H9 (cell line): ENCODE results near the gene DUS2. TPM values are rescaled to one million over a fixed set of nuclear protein-coding genes. Genes with fewer than 3 reads are reported as not detected.

Experiments
- DNase-seq: peaks from one replicate; pipeline ENCODE4 v3.0.0-alpha.2; 2017
- H2AFZ ChIP-seq: one replicate; pipeline ENCODE4 v1.6.1; 2013; ENCODE audit warnings: mild to moderate bottlenecking, low read length, control low read depth, moderate library complexity
- H2AK5ac ChIP-seq: 2 replicates; pipeline ENCODE4 v1.6.1; 2013; ENCODE audit warnings: low read length, control low read depth, mixed read lengths; ENCODE audit not compliant: insufficient read length
- H2BK120ac ChIP-seq: one replicate; pipeline ENCODE4 v1.6.1; 2013; ENCODE audit warnings: low read depth, mild to moderate bottlenecking, low read length, control low read depth, inconsistent platforms; ENCODE audit not compliant: poor library complexity, severe bottlenecking
- H2BK12ac ChIP-seq: 2 replicates; pipeline ENCODE4 v1.6.1; 2013; ENCODE audit warnings: low read length, control low read depth, mixed read lengths, low read depth; ENCODE audit not compliant: insufficient read length
- H2BK15ac ChIP-seq: 2 replicates; pipeline ENCODE4 v1.6.1; 2013; ENCODE audit warnings: low read depth, low read length, control low read depth
- H2BK20ac ChIP-seq: one replicate; pipeline ENCODE4 v1.6.1; 2013; ENCODE audit warnings: low read depth, mild to moderate bottlenecking, low read length, control low read depth, inconsistent platforms; ENCODE audit not compliant: poor library complexity, severe bottlenecking
- H2BK5ac ChIP-seq: 2 replicates; pipeline ENCODE4 v1.6.1; 2013; ENCODE audit warnings: low read length, control low read depth, mixed read lengths; ENCODE audit not compliant: insufficient read length
- H3K14ac ChIP-seq: 2 replicates; pipeline ENCODE4 v1.6.1; 2013; ENCODE audit warnings: low read length, control low read depth; ENCODE audit not compliant: insufficient read depth
- H3K18ac ChIP-seq: 2 replicates; pipeline ENCODE4 v1.6.1; 2013; ENCODE audit warnings: low read depth, mild to moderate bottlenecking, mixed read lengths, low read length, control low read depth; ENCODE audit not compliant: insufficient read length
- H3K23ac ChIP-seq: 2 replicates; pipeline ENCODE4 v1.6.1; 2013; ENCODE audit warnings: low read length, control low read depth, mixed read lengths, low read depth; ENCODE audit not compliant: insufficient read length
- H3K23me2 ChIP-seq: 2 replicates; pipeline ENCODE4 v1.6.1; 2013; ENCODE audit warnings: low read depth, mild to moderate bottlenecking, mixed read lengths, low read length, control low read depth; ENCODE audit not compliant: insufficient read length, poor library complexity, severe bottlenecking
- H3K27ac ChIP-seq: 2 replicates; pipeline ENCODE4 v1.5.1; 2013; ENCODE audit warnings: low read length, control low read depth, mixed read lengths, low read depth; ENCODE audit not compliant: insufficient read length
- H3K27me3 ChIP-seq: 2 replicates; pipeline ENCODE4 v1.6.1; 2013; ENCODE audit warnings: low read length, control low read depth, inconsistent platforms; ENCODE audit not compliant: insufficient read depth
- H3K4ac ChIP-seq: 2 replicates; pipeline ENCODE4 v1.6.1; 2013; ENCODE audit warnings: low read depth, mild to moderate bottlenecking, control low read depth, inconsistent platforms, low read length, moderate library complexity
- H3K4me1 ChIP-seq: 2 replicates; pipeline ENCODE4 v1.6.1; 2013; ENCODE audit warnings: low read length, control low read depth, inconsistent platforms; ENCODE audit not compliant: insufficient read depth
- H3K4me2 ChIP-seq: 2 replicates; pipeline ENCODE4 v1.6.1; 2013; ENCODE audit warnings: low read length, control low read depth, mixed read lengths; ENCODE audit not compliant: insufficient read length, insufficient read depth
- H3K56ac ChIP-seq: 2 replicates; pipeline ENCODE4 v1.6.1; 2013; ENCODE audit warnings: low read depth, mild to moderate bottlenecking, mixed read lengths, low read length, control low read depth; ENCODE audit not compliant: insufficient read length
- H3K79me1 ChIP-seq: 2 replicates; pipeline ENCODE4 v1.6.1; 2013; ENCODE audit warnings: low read depth, mild to moderate bottlenecking, moderate library complexity, low read length, control low read depth, inconsistent platforms; ENCODE audit not compliant: insufficient read depth, poor library complexity, severe bottlenecking
- H3K79me2 ChIP-seq: 2 replicates; pipeline ENCODE4 v1.6.1; 2013; ENCODE audit warnings: low read length, control low read depth, inconsistent platforms; ENCODE audit not compliant: insufficient read depth
- H3K9ac ChIP-seq: 2 replicates; pipeline ENCODE4 v1.6.1; 2013; ENCODE audit warnings: low read length, control low read depth, mixed read lengths; ENCODE audit not compliant: insufficient read length; ENCODE audit errors: extremely low read depth
- H3K9me3 ChIP-seq: one replicate; pipeline ENCODE4 v1.6.1; 2013; ENCODE audit warnings: low read depth, low read length, inconsistent platforms; ENCODE audit not compliant: control insufficient read depth
- H3T11ph ChIP-seq: one replicate; pipeline ENCODE4 v1.6.1; 2013; ENCODE audit warnings: mild to moderate bottlenecking, low read length, control low read depth, inconsistent platforms
- H4K20me1 ChIP-seq: one replicate; pipeline ENCODE4 v1.6.1; 2013; ENCODE audit not compliant: control insufficient read depth, insufficient read length, insufficient read depth
- H4K5ac ChIP-seq: 2 replicates; pipeline ENCODE4 v1.6.1; 2013; ENCODE audit warnings: low read depth, mild to moderate bottlenecking, mixed read lengths, low read length, control low read depth; ENCODE audit not compliant: insufficient read length
- H4K8ac ChIP-seq: replicated peaks from 2 replicates; pipeline ENCODE4 v1.6.1; 2013; ENCODE audit warnings: low read length, control low read depth, mixed read lengths, low read depth; ENCODE audit not compliant: insufficient read length
- H4K91ac ChIP-seq: 2 replicates; pipeline ENCODE4 v1.6.1; 2013; ENCODE audit warnings: low read depth, mild to moderate bottlenecking, moderate library complexity, mixed read lengths, low read length, control low read depth; ENCODE audit not compliant: insufficient read length
- H3K27ac Mint-ChIP-seq, 3 experiments: 2 replicates in 2 of 3; 3 replicates in 1 of 3; pipeline ENCODE4 v1.8.0; 2020 to 2021; ENCODE audit warnings: mixed read lengths in 3 of 3, mild to moderate bottlenecking in 1 of 3, moderate library complexity in 1 of 3
- H3K27me3 Mint-ChIP-seq: 2 replicates; pipeline ENCODE4 v1.8.0; 2021; ENCODE audit warnings: low read depth, mild to moderate bottlenecking, moderate library complexity, mixed read lengths
- H3K36me3 Mint-ChIP-seq, 3 experiments: 2 replicates in 2 of 3; 3 replicates in 1 of 3; pipeline ENCODE4 v1.8.0; 2020 to 2021; ENCODE audit warnings: low read depth in 3 of 3, mixed read lengths in 3 of 3; ENCODE audit not compliant: insufficient read depth in 1 of 3
- H3K4me1 Mint-ChIP-seq, 2 experiments: 2 replicates each; pipeline ENCODE4 v1.8.0; 2020; ENCODE audit warnings: mixed read lengths in 2 of 2
- H3K4me3 Mint-ChIP-seq, 2 experiments: 2 replicates in 1 of 2; 3 replicates in 1 of 2; pipeline ENCODE4 v1.8.0; 2020 to 2021; ENCODE audit warnings: mild to moderate bottlenecking in 2 of 2, mixed read lengths in 2 of 2, moderate library complexity in 1 of 2
- H3K9me3 Mint-ChIP-seq, 2 experiments: 2 replicates in 1 of 2; 3 replicates in 1 of 2; pipeline ENCODE4 v1.8.0; 2020; ENCODE audit warnings: mild to moderate bottlenecking in 2 of 2, mixed read lengths in 2 of 2, moderate library complexity in 1 of 2
- WGBS: extraction: QIAGEN DNeasy Blood & Tissue Kit; methylation state at CpG from one replicate; pipeline ENCODE4 v1.1.7; 2013; ENCODE audit warnings: missing lambda C conversion rate, low lambda C conversion rate, mixed read lengths; ENCODE audit not compliant: insufficient read length; ENCODE audit errors: extremely low coverage; 5-methylcytosine and 5-hydroxymethylcytosine counted together
- total RNA-seq: library from RNA; stranded (reverse); gene quantifications from 2 replicates; pipeline ENCODE4 v1.2.1, GENCODE V29; 2021
- TF ChIP-seq, protein P1 (sequence below): fragments of 200-600 bp; sonication (generic); conservative IDR thresholded peaks from 3 replicates; pipeline ENCODE4 v1.8.0; 2021; ENCODE audit warnings: antibody characterized with exemption, mild to moderate bottlenecking

The DUS2 gene
- total RNA-seq, 1 experiment from 2014 or later: 28.5 TPM

GRCh38 chr16:68083861-68084503 is 60.9 kb downstream of the DUS2 start:
- no peak overlapping the region for H3K27ac ChIP-seq
- TF ChIP-seq, protein P1, sequence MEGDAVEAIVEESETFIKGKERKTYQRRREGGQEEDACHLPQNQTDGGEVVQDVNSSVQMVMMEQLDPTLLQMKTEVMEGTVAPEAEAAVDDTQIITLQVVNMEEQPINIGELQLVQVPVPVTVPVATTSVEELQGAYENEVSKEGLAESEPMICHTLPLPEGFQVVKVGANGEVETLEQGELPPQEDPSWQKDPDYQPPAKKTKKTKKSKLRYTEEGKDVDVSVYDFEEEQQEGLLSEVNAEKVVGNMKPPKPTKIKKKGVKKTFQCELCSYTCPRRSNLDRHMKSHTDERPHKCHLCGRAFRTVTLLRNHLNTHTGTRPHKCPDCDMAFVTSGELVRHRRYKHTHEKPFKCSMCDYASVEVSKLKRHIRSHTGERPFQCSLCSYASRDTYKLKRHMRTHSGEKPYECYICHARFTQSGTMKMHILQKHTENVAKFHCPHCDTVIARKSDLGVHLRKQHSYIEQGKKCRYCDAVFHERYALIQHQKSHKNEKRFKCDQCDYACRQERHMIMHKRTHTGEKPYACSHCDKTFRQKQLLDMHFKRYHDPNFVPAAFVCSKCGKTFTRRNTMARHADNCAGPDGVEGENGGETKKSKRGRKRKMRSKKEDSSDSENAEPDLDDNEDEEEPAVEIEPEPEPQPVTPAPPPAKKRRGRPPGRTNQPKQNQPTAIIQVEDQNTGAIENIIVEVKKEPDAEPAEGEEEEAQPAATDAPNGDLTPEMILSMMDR: no peak
- H3K79me2 ChIP-seq: peaks cover 9% of the 10 kb centered on the region; the same call in 1 of the 2 replicates
- H2BK20ac ChIP-seq: no peak overlapping the region
- Mint-ChIP-seq H3K36me3 (peaks cover 0 to 2% (median 0%) of the 10 kb centered on the region in 3 experiments; a peak in 2 of 7 replicates), H3K4me1 (peaks cover 21 to 23% of the 10 kb centered on the region in 2 experiments), H3K27me3 (no peaks in the 10 kb centered on the region; the same call in 1 of the 2 replicates), H3K4me3 (peak overlapping the region; percentile 99 to 100), H3K9me3 (peaks cover 0 to 3% of the 10 kb centered on the region in 2 experiments; a peak in 1 of 5 replicates), H3K27ac (peak overlapping the region in 2 of 3 experiments; percentile 74 to 92; a peak in 5 of 7 replicates)
- H2BK5ac ChIP-seq: no peak overlapping the region
- H2BK12ac ChIP-seq: no peak overlapping the region
- H2BK120ac ChIP-seq: no peak overlapping the region
- H3K23ac ChIP-seq: no peak overlapping the region
- no peak overlapping the region for H2AK5ac ChIP-seq
- no peak overlapping the region for H4K91ac ChIP-seq
- H3K56ac ChIP-seq: no peak overlapping the region
- H4K8ac ChIP-seq: no peak overlapping the region
- H3T11ph ChIP-seq: no peak overlapping the region
- H3K14ac ChIP-seq: no peak overlapping the region; the same call in 1 of the 2 replicates
- H3K27me3 ChIP-seq: no peaks in the 10 kb centered on the region
- H3K18ac ChIP-seq: no peak overlapping the region
- no peak overlapping the region for H3K4ac ChIP-seq
- H4K20me1 ChIP-seq: no peaks in the 10 kb centered on the region
- no CpG with 5 or more reads among the region's 21 CpGs for WGBS
- no peaks in the 10 kb centered on the region for H3K9me3 ChIP-seq
- H3K4me2 ChIP-seq: peak overlapping the region; percentile 48
- H2BK15ac ChIP-seq: no peak overlapping the region
- no peaks in the 10 kb centered on the region; the same call in 1 of the 2 replicates for H3K4me1 ChIP-seq
- no peak overlapping the region for H2AFZ ChIP-seq
- no peaks in the 10 kb centered on the region for H3K79me1 ChIP-seq
- no peak for DNase-seq
- no peak overlapping the region for H4K5ac ChIP-seq
- H3K23me2 ChIP-seq: peaks cover 12% of the 10 kb centered on the region
- H3K9ac ChIP-seq: peak overlapping the region; percentile 3
